ENCODE results near the gene ACBD3.

- TF ChIP-seq, protein P1, sequence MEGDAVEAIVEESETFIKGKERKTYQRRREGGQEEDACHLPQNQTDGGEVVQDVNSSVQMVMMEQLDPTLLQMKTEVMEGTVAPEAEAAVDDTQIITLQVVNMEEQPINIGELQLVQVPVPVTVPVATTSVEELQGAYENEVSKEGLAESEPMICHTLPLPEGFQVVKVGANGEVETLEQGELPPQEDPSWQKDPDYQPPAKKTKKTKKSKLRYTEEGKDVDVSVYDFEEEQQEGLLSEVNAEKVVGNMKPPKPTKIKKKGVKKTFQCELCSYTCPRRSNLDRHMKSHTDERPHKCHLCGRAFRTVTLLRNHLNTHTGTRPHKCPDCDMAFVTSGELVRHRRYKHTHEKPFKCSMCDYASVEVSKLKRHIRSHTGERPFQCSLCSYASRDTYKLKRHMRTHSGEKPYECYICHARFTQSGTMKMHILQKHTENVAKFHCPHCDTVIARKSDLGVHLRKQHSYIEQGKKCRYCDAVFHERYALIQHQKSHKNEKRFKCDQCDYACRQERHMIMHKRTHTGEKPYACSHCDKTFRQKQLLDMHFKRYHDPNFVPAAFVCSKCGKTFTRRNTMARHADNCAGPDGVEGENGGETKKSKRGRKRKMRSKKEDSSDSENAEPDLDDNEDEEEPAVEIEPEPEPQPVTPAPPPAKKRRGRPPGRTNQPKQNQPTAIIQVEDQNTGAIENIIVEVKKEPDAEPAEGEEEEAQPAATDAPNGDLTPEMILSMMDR (IDR thresholded peaks at IDR 0.05; ENCODE audit: borderline replicate concordance, extremely low read depth, low read length, poor library complexity, severe bottlenecking): no peak
- no peak for TF ChIP-seq EZH2 (IDR thresholded peaks at IDR 0.05; ENCODE audit: borderline replicate concordance, low read depth, low read length, severe bottlenecking)
Observed at GRCh38 chr1:226110249-226111097, 76.1 kb downstream of the ACBD3 start.
